PFSK-1 (cell line): Measurements from ENCODE around the gene ARHGAP44.

ENCODE experiments used
- FOXP2 ChIP-seq: optimal IDR thresholded peaks from 2 replicates; pipeline ENCODE3; 2011; ENCODE audit warnings: borderline replicate concordance, control low read depth, inconsistent platforms; ENCODE audit not compliant: insufficient read depth; ENCODE audit errors: extremely low read length, extremely low read depth
- POLR2AphosphoS5 ChIP-seq: IDR thresholded peaks from 2 replicates; pipeline ENCODE4 v1.6.1; 2012; ENCODE audit warnings: low read depth, mild to moderate bottlenecking, control low read depth, low read length, moderate library complexity
- SIN3A ChIP-seq: IDR thresholded peaks from 2 replicates; pipeline ENCODE4 v1.6.1; 2012; ENCODE audit warnings: mild to moderate bottlenecking, low read length, moderate library complexity, borderline replicate concordance; ENCODE audit not compliant: insufficient read depth
- TAF1 ChIP-seq: IDR thresholded peaks from 2 replicates; pipeline ENCODE4 v1.6.1; 2012; ENCODE audit warnings: low read length, control low read depth, borderline replicate concordance; ENCODE audit not compliant: insufficient read depth
- TF ChIP-seq, protein P1 (sequence below), 2 experiments: IDR thresholded peaks; 2 replicates each; pipeline versions ENCODE4 v1.6.1 to v1.8.0; 2011 to 2012; ENCODE audit warnings: low read depth in 2 of 2, low read length in 2 of 2, control low read depth in 1 of 2, inconsistent platforms in 1 of 2, mild to moderate bottlenecking in 1 of 2, moderate library complexity in 1 of 2; ENCODE audit not compliant: insufficient read depth in 1 of 2

GRCh38 chr17:12900474-12900873 is 111.2 kb downstream of the ARHGAP44 start:
- TF ChIP-seq POLR2AphosphoS5 (no peak), SIN3A (no peak), TAF1 (no peak), FOXP2 (no peak)
- TF ChIP-seq, protein P1, sequence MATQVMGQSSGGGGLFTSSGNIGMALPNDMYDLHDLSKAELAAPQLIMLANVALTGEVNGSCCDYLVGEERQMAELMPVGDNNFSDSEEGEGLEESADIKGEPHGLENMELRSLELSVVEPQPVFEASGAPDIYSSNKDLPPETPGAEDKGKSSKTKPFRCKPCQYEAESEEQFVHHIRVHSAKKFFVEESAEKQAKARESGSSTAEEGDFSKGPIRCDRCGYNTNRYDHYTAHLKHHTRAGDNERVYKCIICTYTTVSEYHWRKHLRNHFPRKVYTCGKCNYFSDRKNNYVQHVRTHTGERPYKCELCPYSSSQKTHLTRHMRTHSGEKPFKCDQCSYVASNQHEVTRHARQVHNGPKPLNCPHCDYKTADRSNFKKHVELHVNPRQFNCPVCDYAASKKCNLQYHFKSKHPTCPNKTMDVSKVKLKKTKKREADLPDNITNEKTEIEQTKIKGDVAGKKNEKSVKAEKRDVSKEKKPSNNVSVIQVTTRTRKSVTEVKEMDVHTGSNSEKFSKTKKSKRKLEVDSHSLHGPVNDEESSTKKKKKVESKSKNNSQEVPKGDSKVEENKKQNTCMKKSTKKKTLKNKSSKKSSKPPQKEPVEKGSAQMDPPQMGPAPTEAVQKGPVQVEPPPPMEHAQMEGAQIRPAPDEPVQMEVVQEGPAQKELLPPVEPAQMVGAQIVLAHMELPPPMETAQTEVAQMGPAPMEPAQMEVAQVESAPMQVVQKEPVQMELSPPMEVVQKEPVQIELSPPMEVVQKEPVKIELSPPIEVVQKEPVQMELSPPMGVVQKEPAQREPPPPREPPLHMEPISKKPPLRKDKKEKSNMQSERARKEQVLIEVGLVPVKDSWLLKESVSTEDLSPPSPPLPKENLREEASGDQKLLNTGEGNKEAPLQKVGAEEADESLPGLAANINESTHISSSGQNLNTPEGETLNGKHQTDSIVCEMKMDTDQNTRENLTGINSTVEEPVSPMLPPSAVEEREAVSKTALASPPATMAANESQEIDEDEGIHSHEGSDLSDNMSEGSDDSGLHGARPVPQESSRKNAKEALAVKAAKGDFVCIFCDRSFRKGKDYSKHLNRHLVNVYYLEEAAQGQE (IDR thresholded peaks at IDR 0.05; ENCODE audit: insufficient read depth in 1 of 2, low read depth in 2 of 2, low read length in 2 of 2), result no peak
